Astrocyte (in vitro differentiated cells and primary cell): Measurements from ENCODE around the gene EPB41L3. TPM values are rescaled to one million over a fixed set of nuclear protein-coding genes. Genes with fewer than 3 reads are reported as not detected.

ENCODE experiments used
- DNase-seq: peaks from one replicate; pipeline ENCODE4 v3.0.0-alpha.2; 2010; ENCODE audit warnings: low read depth
- FAIRE-seq: peaks from 2 replicates; lab custom pipeline; 2011; peaks lifted over from hg19 to GRCh38; lab: Jason Lieb, UNC
- H2AFZ ChIP-seq: 2 replicates; pipeline ENCODE4 v1.6.0; 2012; ENCODE audit warnings: low read depth, low read length, inconsistent platforms
- H3K27ac ChIP-seq: 2 replicates; pipeline ENCODE4 v1.5.1; 2011; ENCODE audit warnings: low read depth, low read length, inconsistent platforms
- H3K27me3 ChIP-seq: 2 replicates; pipeline ENCODE4 v1.6.0; 2011; ENCODE audit warnings: low read length, inconsistent platforms; ENCODE audit not compliant: insufficient read depth
- H3K36me3 ChIP-seq: 2 replicates; pipeline ENCODE4 v1.5.1; 2011; ENCODE audit warnings: low read length, inconsistent platforms; ENCODE audit not compliant: insufficient read depth
- H3K4me1 ChIP-seq: 2 replicates; pipeline ENCODE4 v1.5.1; 2011; ENCODE audit warnings: low read length, inconsistent platforms; ENCODE audit not compliant: insufficient read depth
- H3K4me2 ChIP-seq: 2 replicates; pipeline ENCODE4 v1.6.0; 2012; ENCODE audit warnings: low read length, inconsistent platforms
- H3K4me3 ChIP-seq: 2 replicates; pipeline ENCODE4 v1.5.1; 2011; ENCODE audit warnings: low read depth, mild to moderate bottlenecking, low read length, inconsistent platforms; ENCODE audit not compliant: insufficient read depth
- H3K79me2 ChIP-seq: 2 replicates; pipeline ENCODE4 v1.6.0; 2012; ENCODE audit warnings: mild to moderate bottlenecking, low read length, inconsistent platforms; ENCODE audit not compliant: insufficient read depth
- H3K9ac ChIP-seq: 2 replicates; pipeline ENCODE4 v1.6.0; 2012; ENCODE audit warnings: mild to moderate bottlenecking, low read length, inconsistent platforms
- H3K9me3 ChIP-seq: 2 replicates; pipeline ENCODE4 v1.5.1; 2012; ENCODE audit warnings: low read depth, mild to moderate bottlenecking, low read length, inconsistent platforms; ENCODE audit not compliant: insufficient read depth
- H4K20me1 ChIP-seq: 2 replicates; pipeline ENCODE4 v1.6.0; 2012; ENCODE audit warnings: low read length, inconsistent platforms; ENCODE audit not compliant: insufficient read depth
- H3K27ac Mint-ChIP-seq: one replicate; pipeline ENCODE4 v1.8.0; 2021; ENCODE audit warnings: mild to moderate bottlenecking, mixed read lengths; ENCODE audit not compliant: unreplicated experiment
- H3K27me3 Mint-ChIP-seq: one replicate; pipeline ENCODE4 v1.8.0; 2021; ENCODE audit warnings: low read depth, mixed read lengths; ENCODE audit not compliant: unreplicated experiment
- H3K36me3 Mint-ChIP-seq: one replicate; pipeline ENCODE4 v1.8.0; 2021; ENCODE audit warnings: low read depth, mixed read lengths; ENCODE audit not compliant: unreplicated experiment
- H3K4me1 Mint-ChIP-seq: one replicate; pipeline ENCODE4 v1.8.0; 2021; ENCODE audit warnings: low read depth, mixed read lengths; ENCODE audit not compliant: unreplicated experiment
- H3K4me3 Mint-ChIP-seq: one replicate; pipeline ENCODE4 v1.8.0; 2021; ENCODE audit warnings: mild to moderate bottlenecking, moderate library complexity, mixed read lengths; ENCODE audit not compliant: unreplicated experiment
- H3K9me3 Mint-ChIP-seq: one replicate; pipeline ENCODE4 v1.8.0; 2021; ENCODE audit warnings: mild to moderate bottlenecking, mixed read lengths; ENCODE audit not compliant: unreplicated experiment
- CTCF ChIP-seq: IDR thresholded peaks from 2 replicates; pipeline ENCODE4 v1.5.1; 2011; ENCODE audit warnings: low read depth, mild to moderate bottlenecking, inconsistent platforms, low read length, moderate library complexity; ENCODE audit not compliant: insufficient read depth
- EZH2 ChIP-seq: IDR thresholded peaks from 2 replicates; pipeline ENCODE4 v1.6.1; 2012; ENCODE audit warnings: mild to moderate bottlenecking, low read length, inconsistent platforms; ENCODE audit not compliant: insufficient read depth
- total RNA-seq: library from RNA; stranded (reverse); gene quantifications from 2 replicates; pipeline ENCODE4 v1.2.1, GENCODE V29; 2021

EPB41L3 gene
- total RNA-seq, 1 donor from 2014 or later = 97.0 TPM

DNA sequence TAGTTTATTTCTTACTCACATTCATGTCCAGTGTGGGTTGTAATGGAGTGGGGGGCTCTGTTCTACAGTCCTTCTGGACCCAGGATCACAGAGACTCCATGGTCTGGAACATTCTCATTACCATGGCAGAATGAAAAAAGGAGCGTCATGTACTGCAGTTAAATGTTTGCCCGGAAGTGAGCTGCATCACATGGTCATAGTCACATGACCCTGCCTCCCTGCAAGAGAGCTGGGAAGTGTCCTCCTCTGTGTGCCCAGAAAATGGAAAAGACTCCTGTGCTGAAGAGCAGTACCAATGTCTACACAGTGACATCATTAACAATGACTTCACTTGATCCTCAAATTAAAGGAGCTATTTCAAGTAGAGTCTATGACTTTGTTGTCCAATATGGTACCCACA, 174.3 kb downstream of the EPB41L3 start:
- Histone ChIP-seq H3K9ac (no peak overlapping the region), H3K36me3 (no peaks in the 10 kb centered on the region), H3K9me3 (no peaks in the 10 kb centered on the region), H4K20me1 (no peaks in the 10 kb centered on the region), H3K79me2 (no peaks in the 10 kb centered on the region), H3K4me1 (no peaks in the 10 kb centered on the region), H3K27me3 (no peaks in the 10 kb centered on the region), H2AFZ (no peak overlapping the region), H3K4me3 (no peak overlapping the region), H3K27ac (no peak overlapping the region), H3K4me2 (no peak overlapping the region)
- H3K4me3 Mint-ChIP-seq = no peak overlapping the region
- no peaks in the 10 kb centered on the region for H3K9me3 Mint-ChIP-seq
- DNase-seq (no peak), FAIRE-seq (no peak)
- H3K36me3 Mint-ChIP-seq = no peaks in the 10 kb centered on the region
- peaks cover 3% of the 10 kb centered on the region for H3K27me3 Mint-ChIP-seq
- TF ChIP-seq CTCF (no peak), EZH2 (no peak)
- H3K4me1 Mint-ChIP-seq = no peaks in the 10 kb centered on the region
- no peak overlapping the region for H3K27ac Mint-ChIP-seq

GRCh38 chr18:5365443-5365842, 178.4 kb downstream of the EPB41L3 start:
- H3K4me1 ChIP-seq = no peaks in the 10 kb centered on the region
- H3K4me2 ChIP-seq = no peak overlapping the region
- H3K9me3 ChIP-seq = no peaks in the 10 kb centered on the region
- H3K4me3 ChIP-seq = no peak overlapping the region
- FAIRE-seq (no peak), DNase-seq (no peak)
- no peaks in the 10 kb centered on the region for H3K36me3 Mint-ChIP-seq
- no peaks in the 10 kb centered on the region for H3K79me2 ChIP-seq
- no peaks in the 10 kb centered on the region for H3K4me1 Mint-ChIP-seq
- peaks cover 2% of the 10 kb centered on the region for H3K9me3 Mint-ChIP-seq
- no peak overlapping the region for H3K4me3 Mint-ChIP-seq
- no peak for TF ChIP-seq EZH2
- TF ChIP-seq CTCF = no peak
- H3K9ac ChIP-seq = no peak overlapping the region
- H3K27me3 ChIP-seq = no peaks in the 10 kb centered on the region
- no peak overlapping the region for H3K27ac ChIP-seq
- H3K27me3 Mint-ChIP-seq = peaks cover 5% of the 10 kb centered on the region
- no peaks in the 10 kb centered on the region for H4K20me1 ChIP-seq
- no peaks in the 10 kb centered on the region for H3K36me3 ChIP-seq
- H2AFZ ChIP-seq = no peak overlapping the region
- H3K27ac Mint-ChIP-seq = no peak overlapping the region

DNA sequence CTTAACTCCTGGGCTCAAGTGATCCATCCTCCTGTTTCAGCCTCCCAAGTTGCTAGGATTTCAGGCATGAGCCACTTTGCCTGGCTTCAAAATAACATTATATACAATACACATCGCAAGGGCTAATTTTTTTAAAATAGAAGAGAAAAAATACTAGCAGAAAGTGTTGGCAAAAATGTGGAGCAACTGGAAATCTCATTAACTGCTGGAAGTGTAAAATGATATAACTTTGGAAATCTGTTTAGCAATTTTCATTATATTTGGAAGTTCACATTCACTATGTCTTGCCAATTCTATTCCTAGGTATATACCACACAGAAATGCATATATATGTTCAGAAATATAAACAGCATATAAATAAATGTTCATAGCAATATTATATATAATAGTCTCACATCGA, 193.2 kb downstream of the EPB41L3 start:
- Histone ChIP-seq H3K27me3 (no peaks in the 10 kb centered on the region), H3K4me3 (no peak overlapping the region), H3K9me3 (no peaks in the 10 kb centered on the region), H3K4me1 (no peaks in the 10 kb centered on the region), H3K36me3 (no peaks in the 10 kb centered on the region), H3K9ac (no peak overlapping the region), H3K4me2 (no peak overlapping the region), H3K27ac (no peak overlapping the region), H3K79me2 (no peaks in the 10 kb centered on the region), H4K20me1 (no peaks in the 10 kb centered on the region), H2AFZ (no peak overlapping the region)
- TF ChIP-seq EZH2 = no peak
- no peak for TF ChIP-seq CTCF
- no peak for DNase-seq
- Mint-ChIP-seq H3K27me3 (no peaks in the 10 kb centered on the region), H3K27ac (no peak overlapping the region), H3K4me3 (no peak overlapping the region), H3K9me3 (peaks cover 1% of the 10 kb centered on the region), H3K4me1 (no peaks in the 10 kb centered on the region), H3K36me3 (no peaks in the 10 kb centered on the region)
- no peak for FAIRE-seq

Other genes with a start within 250 kb of the EPB41L3 start
- gene ZBTB14, start 248.3 kb downstream of the EPB41L3 start, total RNA-seq = 8.5 and 9.0 TPM in 2 replicates